ENCODE results near the gene SLC35D1.
A peak's percentile ranks its signal among the peaks of the same experiment; 100 is the strongest.

Gene SLC35D1

DNA sequence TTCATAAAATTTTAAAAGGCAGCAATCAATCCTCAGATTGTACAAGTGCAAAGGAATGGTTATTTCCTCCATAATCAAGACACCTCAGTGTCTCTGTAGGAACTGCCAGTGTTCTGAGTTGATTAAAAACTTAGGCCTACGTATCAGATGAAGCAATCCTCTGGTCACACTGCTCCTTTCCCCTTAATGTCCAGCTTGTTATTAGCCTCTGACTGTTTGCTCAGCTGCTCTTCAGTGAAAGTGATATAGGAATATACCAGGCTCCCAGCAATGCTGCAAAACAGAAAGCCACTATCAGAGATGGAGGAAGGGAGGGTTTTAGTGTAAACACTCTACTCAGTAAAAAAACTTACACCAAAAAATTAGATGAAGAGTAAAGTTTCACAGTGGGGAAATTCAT is 49.8 kb downstream of the SLC35D1 start:
- H3K36me3 ChIP-seq (ENCODE audit: insufficient read depth): no peaks in the 10 kb centered on the region
- no peak overlapping the region for H3K27ac ChIP-seq
- no peak overlapping the region for H3K4me3 ChIP-seq (IDR thresholded peaks at IDR 0.05; ENCODE audit: insufficient read depth, low read depth, low read length)
- H3K4me2 ChIP-seq: no peak overlapping the region
- no peaks in the 10 kb centered on the region for H3K79me2 ChIP-seq (ENCODE audit: insufficient read depth, low read depth)
- peaks cover 24% of the 10 kb centered on the region for H3K4me1 ChIP-seq (ENCODE audit: low read depth, poor library complexity, severe bottlenecking)
- H3K9ac ChIP-seq: no peak overlapping the region
- no peaks in the 10 kb centered on the region for H4K20me1 ChIP-seq (ENCODE audit: insufficient read depth)
- no peaks in the 10 kb centered on the region for H3K27me3 ChIP-seq (ENCODE audit: insufficient read depth, low read depth)
- H2AFZ ChIP-seq (ENCODE audit: low read depth): no peak overlapping the region
- TF ChIP-seq, protein P1, sequence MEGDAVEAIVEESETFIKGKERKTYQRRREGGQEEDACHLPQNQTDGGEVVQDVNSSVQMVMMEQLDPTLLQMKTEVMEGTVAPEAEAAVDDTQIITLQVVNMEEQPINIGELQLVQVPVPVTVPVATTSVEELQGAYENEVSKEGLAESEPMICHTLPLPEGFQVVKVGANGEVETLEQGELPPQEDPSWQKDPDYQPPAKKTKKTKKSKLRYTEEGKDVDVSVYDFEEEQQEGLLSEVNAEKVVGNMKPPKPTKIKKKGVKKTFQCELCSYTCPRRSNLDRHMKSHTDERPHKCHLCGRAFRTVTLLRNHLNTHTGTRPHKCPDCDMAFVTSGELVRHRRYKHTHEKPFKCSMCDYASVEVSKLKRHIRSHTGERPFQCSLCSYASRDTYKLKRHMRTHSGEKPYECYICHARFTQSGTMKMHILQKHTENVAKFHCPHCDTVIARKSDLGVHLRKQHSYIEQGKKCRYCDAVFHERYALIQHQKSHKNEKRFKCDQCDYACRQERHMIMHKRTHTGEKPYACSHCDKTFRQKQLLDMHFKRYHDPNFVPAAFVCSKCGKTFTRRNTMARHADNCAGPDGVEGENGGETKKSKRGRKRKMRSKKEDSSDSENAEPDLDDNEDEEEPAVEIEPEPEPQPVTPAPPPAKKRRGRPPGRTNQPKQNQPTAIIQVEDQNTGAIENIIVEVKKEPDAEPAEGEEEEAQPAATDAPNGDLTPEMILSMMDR (conservative IDR thresholded peaks at IDR 0.05; ENCODE audit: low read depth, low read length): no peak

DNA sequence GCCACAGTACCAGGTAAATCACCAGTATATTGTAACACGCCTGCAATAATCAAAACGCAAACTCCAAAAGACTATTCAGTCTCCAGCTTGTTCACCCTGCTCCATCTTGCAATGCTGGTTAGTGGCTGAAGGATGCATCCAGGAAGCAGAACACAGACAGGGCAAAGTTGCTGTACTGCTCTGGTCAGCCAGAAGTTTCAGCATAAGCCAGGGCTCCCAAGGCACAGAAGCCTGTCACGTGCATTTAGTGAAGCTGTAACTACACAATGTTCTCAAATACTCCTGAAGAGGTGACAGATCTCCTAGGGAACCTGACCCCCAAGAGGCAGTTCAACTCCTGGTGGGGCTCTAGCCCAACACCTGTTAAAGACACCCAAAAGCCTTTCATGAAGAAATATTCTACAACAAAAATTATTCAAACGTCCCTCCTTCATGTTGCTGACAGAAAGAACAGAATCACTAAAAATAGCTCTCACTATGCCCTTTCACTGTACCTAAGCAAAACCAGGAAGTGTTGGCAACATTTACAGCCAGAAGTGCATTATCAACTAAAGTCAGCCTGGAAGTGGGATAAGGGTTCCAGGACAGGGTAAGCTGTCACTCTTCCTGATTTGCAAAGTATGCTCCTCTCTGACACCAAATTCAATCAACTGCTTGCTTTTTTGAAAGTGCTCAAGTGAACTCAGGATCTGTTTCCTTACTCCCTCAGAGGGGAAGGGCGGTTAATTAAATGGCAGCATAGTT is 52.1 kb downstream of the SLC35D1 start:
- no peaks in the 10 kb centered on the region for H3K36me3 ChIP-seq (ENCODE audit: insufficient read depth)

DNA sequence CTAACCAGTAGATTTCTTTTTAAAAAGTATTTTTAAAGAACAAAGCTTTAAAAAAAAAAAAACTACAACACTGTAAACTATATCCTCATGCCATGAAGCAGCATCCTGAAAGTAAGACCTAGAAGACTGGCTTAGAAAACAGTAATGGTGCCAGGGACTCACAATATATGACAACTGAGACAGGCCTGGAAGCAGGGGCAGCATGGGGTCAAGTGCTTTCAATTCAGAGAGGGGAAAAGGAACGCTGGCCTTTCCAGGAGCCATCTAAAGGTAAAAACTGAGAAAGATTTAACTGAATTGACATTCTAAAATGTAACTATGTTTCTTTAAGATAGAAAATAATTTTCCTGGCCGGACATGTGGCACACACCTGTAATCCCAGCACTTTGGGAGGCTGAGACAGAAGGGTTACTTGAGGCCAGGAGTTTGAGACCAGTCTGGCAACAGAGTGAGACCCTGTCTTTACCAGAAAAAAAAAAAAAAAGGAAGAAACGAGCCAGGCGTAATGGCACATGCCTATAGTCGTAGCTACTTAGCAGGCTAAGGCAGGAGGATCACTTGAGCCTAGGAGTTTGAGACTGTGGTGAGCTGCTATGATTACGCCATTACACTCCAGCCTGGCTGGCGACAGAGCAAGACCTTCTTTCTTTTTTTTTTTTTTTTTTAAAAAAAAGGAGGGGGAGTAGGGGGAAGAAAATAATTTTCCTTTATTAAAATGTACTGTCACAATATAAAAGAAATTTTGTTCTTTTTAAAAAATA is 54.1 kb downstream of the SLC35D1 start:
- peaks cover 37% of the 10 kb centered on the region for H3K4me1 ChIP-seq (ENCODE audit: low read depth, poor library complexity, severe bottlenecking)
- H3K9ac ChIP-seq: no peak overlapping the region
- no peaks in the 10 kb centered on the region for H3K36me3 ChIP-seq (ENCODE audit: insufficient read depth)
- H3K4me2 ChIP-seq: 0 out of 2 replicates have a peak overlapping the region, but pooled peaks have one; percentile 8
- H2AFZ ChIP-seq (ENCODE audit: low read depth): no peak overlapping the region
- no peaks in the 10 kb centered on the region for H3K79me2 ChIP-seq (ENCODE audit: insufficient read depth, low read depth)
- TF ChIP-seq, protein P1 (conservative IDR thresholded peaks at IDR 0.05; ENCODE audit: low read depth, low read length): no peak
- H3K27me3 ChIP-seq (ENCODE audit: insufficient read depth, low read depth): no peaks in the 10 kb centered on the region
- no peaks in the 10 kb centered on the region for H4K20me1 ChIP-seq (ENCODE audit: insufficient read depth)
- H3K4me3 ChIP-seq (IDR thresholded peaks at IDR 0.05; ENCODE audit: insufficient read depth, low read depth, low read length): no peak overlapping the region
- H3K27ac ChIP-seq: no peak overlapping the region

More for the DNA sequence above, 52.1 kb downstream of the SLC35D1 start:
- TF ChIP-seq, protein P1 (conservative IDR thresholded peaks at IDR 0.05; ENCODE audit: low read depth, low read length): no peak
- Histone ChIP-seq H3K27ac (no peak overlapping the region), H3K4me3 (IDR thresholded peaks at IDR 0.05; ENCODE audit: insufficient read depth, low read depth, low read length) (no peak overlapping the region), H3K79me2 (ENCODE audit: insufficient read depth, low read depth) (no peaks in the 10 kb centered on the region), H3K4me1 (ENCODE audit: low read depth, poor library complexity, severe bottlenecking) (peaks cover 33% of the 10 kb centered on the region), H2AFZ (ENCODE audit: low read depth) (no peak overlapping the region), H3K4me2 (no peak overlapping the region), H3K27me3 (ENCODE audit: insufficient read depth, low read depth) (no peaks in the 10 kb centered on the region), H3K9ac (no peak overlapping the region), H4K20me1 (ENCODE audit: insufficient read depth) (no peaks in the 10 kb centered on the region)

DNA sequence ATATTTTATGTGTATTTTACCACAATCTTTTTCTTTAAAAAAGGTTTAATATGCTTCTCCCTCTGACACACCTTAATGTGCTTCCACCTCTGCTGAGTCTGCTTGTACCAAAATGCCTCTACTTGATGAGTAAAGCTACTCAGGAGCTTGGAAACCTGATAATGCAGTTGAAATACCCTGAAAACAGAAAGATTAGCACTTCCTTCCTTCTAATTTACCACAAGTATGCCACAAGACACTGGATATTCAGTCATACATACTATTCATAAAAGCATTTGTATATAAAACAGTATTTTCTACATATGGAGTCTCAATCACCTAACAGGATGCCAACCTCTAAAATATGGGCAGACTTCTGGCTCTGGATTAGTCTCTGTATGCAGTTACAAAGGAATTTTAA is 55.0 kb downstream of the SLC35D1 start:
- Histone ChIP-seq H3K4me2 (0 out of 2 replicates have a peak overlapping the region, but pooled peaks have one; percentile 8), H4K20me1 (ENCODE audit: insufficient read depth) (no peaks in the 10 kb centered on the region), H3K4me1 (ENCODE audit: low read depth, poor library complexity, severe bottlenecking) (peaks cover 37% of the 10 kb centered on the region), H3K9ac (no peak overlapping the region), H3K27ac (no peak overlapping the region), H3K36me3 (ENCODE audit: insufficient read depth) (no peaks in the 10 kb centered on the region), H3K4me3 (IDR thresholded peaks at IDR 0.05; ENCODE audit: insufficient read depth, low read depth, low read length) (no peak overlapping the region), H3K79me2 (ENCODE audit: insufficient read depth, low read depth) (no peaks in the 10 kb centered on the region), H3K27me3 (ENCODE audit: insufficient read depth, low read depth) (no peaks in the 10 kb centered on the region), H2AFZ (ENCODE audit: low read depth) (no peak overlapping the region)
- TF ChIP-seq, protein P1 (conservative IDR thresholded peaks at IDR 0.05; ENCODE audit: low read depth, low read length): no peak
